ENCODE results near the gene NR6A1. TPM values are rescaled to one million over a fixed set of nuclear protein-coding genes. Genes with fewer than 3 reads are reported as not detected.
"Not testable (repeated sequence)": the region's sequence is repeated elsewhere in the genome, so short reads cannot be mapped to it uniquely, and the experiment has no call there.

The NR6A1 gene
- total and polyA plus RNA-seq, 2 experiments from 2014 or later = 44.2 to 139 TPM

GRCh38 chr9:124738075-124738474 is 33.0 kb downstream of the NR6A1 start:
- not testable (repeated sequence) for DNase-seq (ENCODE audit: low spot score); H3K27me3 Mint-ChIP-seq (ENCODE audit: insufficient read depth, low read depth, poor library complexity); H3K27ac Mint-ChIP-seq; H3K36me3 ChIP-seq (ENCODE audit: insufficient read depth); H3K9me3 Mint-ChIP-seq; ATAC-seq; H2AFZ ChIP-seq; H3K4me3 ChIP-seq; H3K27me3 ChIP-seq (ENCODE audit: insufficient read depth); H3K9me2 ChIP-seq (ENCODE audit: insufficient read depth); H3K4me3 Mint-ChIP-seq; H3F3A ChIP-seq (replicated peaks; ENCODE audit: low read depth); H4K20me1 ChIP-seq (replicated peaks; ENCODE audit: insufficient read depth); H3K4me2 ChIP-seq; H3K27ac ChIP-seq (ENCODE audit: low read depth)
- Mint-ChIP-seq H3K4me1 (peaks cover 42% of the 10 kb centered on the region), H3K36me3 (ENCODE audit: low read depth) (peaks cover 34% of the 10 kb centered on the region)
- peaks cover 22% of the 10 kb centered on the region for H3K4me1 ChIP-seq (ENCODE audit: insufficient read depth)
- H3K79me2 ChIP-seq (replicated peaks; ENCODE audit: insufficient read depth) = peaks cover 60% of the 10 kb centered on the region

GRCh38 chr9:124735121-124735520 is 36.0 kb downstream of the NR6A1 start:
- Mint-ChIP-seq H3K27me3 (ENCODE audit: insufficient read depth, low read depth, poor library complexity) (peaks cover 4% of the 10 kb centered on the region), H3K36me3 (ENCODE audit: low read depth) (peaks cover 50% of the 10 kb centered on the region), H3K4me3 (no peak overlapping the region), H3K4me1 (peaks cover 29% of the 10 kb centered on the region), H3K27ac (peak overlapping the region; percentile 89), H3K9me3 (no peaks in the 10 kb centered on the region)
- Histone ChIP-seq H3K9me2 (ENCODE audit: insufficient read depth) (no peaks in the 10 kb centered on the region), H3K27me3 (ENCODE audit: insufficient read depth) (no peaks in the 10 kb centered on the region), H3F3A (replicated peaks; ENCODE audit: low read depth) (no peaks in the 10 kb centered on the region), H3K79me2 (replicated peaks; ENCODE audit: insufficient read depth) (peaks cover 38% of the 10 kb centered on the region), H3K4me3 (no peak overlapping the region), H3K27ac (ENCODE audit: low read depth) (peak overlapping the region; percentile 68), H3K4me2 (0 out of 2 replicates have a peak overlapping the region, but pooled peaks have one; percentile 1), H2AFZ (no peak overlapping the region), H4K20me1 (replicated peaks; ENCODE audit: insufficient read depth) (no peaks in the 10 kb centered on the region), H3K36me3 (ENCODE audit: insufficient read depth) (no peaks in the 10 kb centered on the region; the same call in 1 of the 2 replicates), H3K4me1 (ENCODE audit: insufficient read depth) (peaks cover 22% of the 10 kb centered on the region)
- peak; percentile 58 for ATAC-seq
- DNase-seq (ENCODE audit: low spot score) = peak; percentile 47
- TF ChIP-seq POLR2AphosphoS5 (IDR thresholded peaks at IDR 0.05; ENCODE audit: low read depth) (no peak), STAT1 (IDR thresholded peaks at IDR 0.05; ENCODE audit: unreplicated experiment) (no peak), ZNF114 (CRISPR knock-in tag; IDR thresholded peaks at IDR 0.05) (no peak), ETS1 (IDR thresholded peaks at IDR 0.05) (no peak), ZNF462 (CRISPR knock-in tag; IDR thresholded peaks at IDR 0.05) (no peak), EZH2phosphoT487 (IDR thresholded peaks at IDR 0.05; ENCODE audit: unreplicated experiment) (no peak), ZNF331 (CRISPR knock-in tag; IDR thresholded peaks at IDR 0.05; ENCODE audit: low read depth) (no peak), JUNB (IDR thresholded peaks at IDR 0.05; ENCODE audit: unreplicated experiment) (no peak), EZH2 (IDR thresholded peaks at IDR 0.05; ENCODE audit: low read depth, unreplicated experiment) (no peak), REST (IDR thresholded peaks at IDR 0.05; ENCODE audit: unreplicated experiment) (no peak)
